Measurements from ENCODE around the gene KLHL21.

DNA sequence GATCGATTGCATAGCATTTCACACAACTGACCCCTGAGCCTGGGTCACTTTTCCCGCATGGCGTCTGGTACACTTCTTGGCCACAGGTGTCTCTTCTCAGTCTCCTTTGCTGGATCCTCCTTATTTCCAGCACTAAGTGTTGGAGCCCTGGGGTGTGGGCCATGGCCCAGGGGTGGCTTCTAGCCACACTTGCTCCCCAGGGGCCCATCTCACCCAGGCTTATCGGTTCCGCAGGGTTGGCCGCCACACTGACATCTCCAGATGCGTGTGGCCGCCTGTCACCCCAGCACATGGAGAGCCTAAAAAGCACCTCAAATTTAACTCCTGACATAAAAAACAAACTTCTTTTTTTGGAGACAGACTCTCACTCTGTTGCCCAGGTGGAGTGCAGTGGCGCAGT, 24.4 kb upstream of the KLHL21 start:
- no peak for TF ChIP-seq FOXM1 (IDR thresholded peaks at IDR 0.05; ENCODE audit: borderline replicate concordance)
- TF ChIP-seq HDGF (IDR thresholded peaks at IDR 0.05; ENCODE audit: borderline replicate concordance): no peak
- no peak for TF ChIP-seq SP1 (IDR thresholded peaks at IDR 0.05)

Measured in HEK293T (cell line).